Measurements from ENCODE around the gene UBE2L3.

Gene UBE2L3

GRCh38 chr22:21646608-21647590 is 79.4 kb downstream of the UBE2L3 start:
- Histone ChIP-seq H2AFZ (ENCODE audit: low read length) (no peak overlapping the region), H3K4me1 (ENCODE audit: low read length) (peaks cover 7% of the 10 kb centered on the region), H3K9me2 (replicated peaks; ENCODE audit: insufficient read depth, low read length) (no peaks in the 10 kb centered on the region), H3K79me2 (ENCODE audit: low read length) (peaks cover 13% of the 10 kb centered on the region), H3K36me3 (replicated peaks; ENCODE audit: insufficient read depth, low read length) (no peaks in the 10 kb centered on the region), H4K20me1 (ENCODE audit: insufficient read depth, low read length) (no peaks in the 10 kb centered on the region), H3K4me3 (ENCODE audit: low read length) (no peak overlapping the region), H3K9me3 (replicated peaks; ENCODE audit: insufficient read depth, low read length) (no peaks in the 10 kb centered on the region), H3K27me3 (replicated peaks; ENCODE audit: insufficient read depth, low read length) (no peaks in the 10 kb centered on the region), H3K27ac (ENCODE audit: low read length) (no peak overlapping the region), H3F3A (ENCODE audit: insufficient read depth, low read length) (peaks cover 20% of the 10 kb centered on the region), H3K9ac (ENCODE audit: low read length) (no peak overlapping the region), H3K4me2 (ENCODE audit: low read depth, low read length) (no peak overlapping the region)
- no peak for TF ChIP-seq EZH2phosphoT487 (IDR thresholded peaks at IDR 0.05; ENCODE audit: low read length)
- TF ChIP-seq CTCF (IDR thresholded peaks at IDR 0.05; ENCODE audit: low read length) = peak; percentile 86
- DNase-seq = peak; percentile 80

- no peak overlapping the region for H3K4me2 ChIP-seq (ENCODE audit: low read depth, low read length)
- no peak for TF ChIP-seq EZH2 (optimal IDR thresholded peaks at IDR 0.05; ENCODE audit: low read depth, low read length)
- no peak for TF ChIP-seq EZH2phosphoT487 (IDR thresholded peaks at IDR 0.05; ENCODE audit: low read length)
- TF ChIP-seq CTCF (IDR thresholded peaks at IDR 0.05; ENCODE audit: low read length) = no peak
- H3K4me1 ChIP-seq (ENCODE audit: low read length) = peaks cover 7% of the 10 kb centered on the region
These were observed 82.8 kb downstream of the UBE2L3 start for GRCh38 chr22:21650280-21650679.

GRCh38 chr22:21650823-21651520 is 83.5 kb downstream of the UBE2L3 start:
- no peak for DNase-seq
- Histone ChIP-seq H3K9me2 (replicated peaks; ENCODE audit: insufficient read depth, low read length) (no peaks in the 10 kb centered on the region), H3K4me1 (ENCODE audit: low read length) (peaks cover 7% of the 10 kb centered on the region), H3K27me3 (replicated peaks; ENCODE audit: insufficient read depth, low read length) (no peaks in the 10 kb centered on the region), H3K9ac (ENCODE audit: low read length) (peak overlapping the region; percentile 70), H3K4me2 (ENCODE audit: low read depth, low read length) (peak overlapping the region; percentile 100), H4K20me1 (ENCODE audit: insufficient read depth, low read length) (no peaks in the 10 kb centered on the region), H3K27ac (ENCODE audit: low read length) (peak overlapping the region; percentile 48; the same call in 1 of the 2 replicates), H3K4me3 (ENCODE audit: low read length) (peak overlapping the region; percentile 91), H3K79me2 (ENCODE audit: low read length) (peaks cover 11% of the 10 kb centered on the region; the same call in 1 of the 2 replicates), H3F3A (ENCODE audit: insufficient read depth, low read length) (peaks cover 15% of the 10 kb centered on the region), H3K9me3 (replicated peaks; ENCODE audit: insufficient read depth, low read length) (no peaks in the 10 kb centered on the region), H3K36me3 (replicated peaks; ENCODE audit: insufficient read depth, low read length) (no peaks in the 10 kb centered on the region), H2AFZ (ENCODE audit: low read length) (peak overlapping the region; percentile 100)
- TF ChIP-seq CTCF (IDR thresholded peaks at IDR 0.05; ENCODE audit: low read length) = no peak
- no peak for TF ChIP-seq EZH2phosphoT487 (IDR thresholded peaks at IDR 0.05; ENCODE audit: low read length)
- TF ChIP-seq EZH2 (optimal IDR thresholded peaks at IDR 0.05; ENCODE audit: low read depth, low read length) = no peak

More at GRCh38 chr22:21650280-21650679, 82.8 kb downstream of the UBE2L3 start:
- peaks cover 11% of the 10 kb centered on the region; the same call in 1 of the 2 replicates for H3K79me2 ChIP-seq (ENCODE audit: low read length)
- no peaks in the 10 kb centered on the region for H3K27me3 ChIP-seq (replicated peaks; ENCODE audit: insufficient read depth, low read length)
- no peak overlapping the region for H3K9ac ChIP-seq (ENCODE audit: low read length)
- H2AFZ ChIP-seq (ENCODE audit: low read length) = no peak overlapping the region
- no peaks in the 10 kb centered on the region for H3K36me3 ChIP-seq (replicated peaks; ENCODE audit: insufficient read depth, low read length)
- H3F3A ChIP-seq (ENCODE audit: insufficient read depth, low read length) = peaks cover 15% of the 10 kb centered on the region
- no peak for DNase-seq
- H3K4me3 ChIP-seq (ENCODE audit: low read length) = no peak overlapping the region
- no peaks in the 10 kb centered on the region for H3K9me3 ChIP-seq (replicated peaks; ENCODE audit: insufficient read depth, low read length)
- no peaks in the 10 kb centered on the region for H3K9me2 ChIP-seq (replicated peaks; ENCODE audit: insufficient read depth, low read length)
- no peaks in the 10 kb centered on the region for H4K20me1 ChIP-seq (ENCODE audit: insufficient read depth, low read length)
- no peak overlapping the region for H3K27ac ChIP-seq (ENCODE audit: low read length)

Data from MM.1S (cell line).